Trophoblast cell (in vitro differentiated cells and primary cell): Measurements from ENCODE around the gene F7.
"Not testable (repeated sequence)": the region's sequence is repeated elsewhere in the genome, so short reads cannot be mapped to it uniquely, and the experiment has no call there.

Experiments used
- DNase-seq, 2 donors: peaks; one replicate each; pipeline ENCODE4 v3.0.0-alpha.2; 2016
- H2AFZ ChIP-seq: 2 replicates; pipeline ENCODE4 v1.6.1; 2013; ENCODE audit warnings: low read length, moderate library complexity, mild to moderate bottlenecking; ENCODE audit not compliant: insufficient read depth, poor library complexity
- H2AK5ac ChIP-seq: 2 replicates; pipeline ENCODE4 v1.6.1; 2013; ENCODE audit warnings: mild to moderate bottlenecking, low read length
- H2BK120ac ChIP-seq: 2 replicates; pipeline ENCODE4 v1.6.1; 2013; ENCODE audit warnings: low read length, mild to moderate bottlenecking, moderate library complexity; ENCODE audit not compliant: insufficient read depth, poor library complexity
- H2BK12ac ChIP-seq: 2 replicates; pipeline ENCODE4 v1.6.1; 2013; ENCODE audit warnings: mild to moderate bottlenecking, low read length, moderate library complexity
- H2BK5ac ChIP-seq: 2 replicates; pipeline ENCODE4 v1.6.1; 2013; ENCODE audit warnings: low read length, low read depth, moderate library complexity, mild to moderate bottlenecking; ENCODE audit not compliant: poor library complexity
- H3K14ac ChIP-seq: 2 replicates; pipeline ENCODE4 v1.6.1; 2013; ENCODE audit warnings: mild to moderate bottlenecking, low read length
- H3K18ac ChIP-seq: 2 replicates; pipeline ENCODE4 v1.6.1; 2013; ENCODE audit warnings: mild to moderate bottlenecking, low read length
- H3K23ac ChIP-seq: 2 replicates; pipeline ENCODE4 v1.6.1; 2013; ENCODE audit warnings: low read length
- H3K27ac ChIP-seq: 2 replicates; pipeline ENCODE4 v1.5.1; 2013; ENCODE audit warnings: low read depth, mild to moderate bottlenecking, inconsistent platforms, low read length, moderate library complexity
- H3K27me3 ChIP-seq: 2 replicates; pipeline ENCODE4 v1.6.1; 2013; ENCODE audit warnings: inconsistent platforms, mild to moderate bottlenecking, low read length, moderate library complexity; ENCODE audit not compliant: insufficient read depth
- H3K36me3 ChIP-seq, 2 experiments: 1 replicate in 1 of 2; 2 replicates in 1 of 2; pipeline ENCODE4 v1.6.1; 2013; ENCODE audit warnings: low read length in 2 of 2, mild to moderate bottlenecking in 2 of 2, moderate library complexity in 1 of 2; ENCODE audit not compliant: insufficient read depth in 2 of 2, control insufficient read depth in 1 of 2
- H3K4ac ChIP-seq: 2 replicates; pipeline ENCODE4 v1.6.1; 2013; ENCODE audit warnings: low read depth, mild to moderate bottlenecking, low read length, moderate library complexity
- H3K4me1 ChIP-seq, 2 experiments: 1 replicate in 1 of 2; 2 replicates in 1 of 2; pipeline ENCODE4 v1.6.1; 2013; ENCODE audit warnings: low read length in 2 of 2, mild to moderate bottlenecking in 2 of 2, moderate library complexity in 1 of 2; ENCODE audit not compliant: insufficient read depth in 2 of 2, control insufficient read depth in 1 of 2
- H3K4me2 ChIP-seq: 2 replicates; pipeline ENCODE4 v1.6.1; 2013; ENCODE audit warnings: inconsistent platforms, mild to moderate bottlenecking, low read length, moderate library complexity
- H3K4me3 ChIP-seq: 2 replicates; pipeline ENCODE4 v1.5.1; 2013; ENCODE audit warnings: mild to moderate bottlenecking, low read depth, low read length, inconsistent platforms
- H3K79me1 ChIP-seq: one replicate; pipeline ENCODE4 v1.6.1; 2013; ENCODE audit warnings: low read length
- H3K79me2 ChIP-seq: 2 replicates; pipeline ENCODE4 v1.6.1; 2013; ENCODE audit warnings: low read length, mild to moderate bottlenecking; ENCODE audit not compliant: control insufficient read depth, insufficient read depth, poor library complexity
- H3K9ac ChIP-seq: 2 replicates; pipeline ENCODE4 v1.6.1; 2013; ENCODE audit warnings: mild to moderate bottlenecking, low read length
- H3K9me3 ChIP-seq: 2 replicates; pipeline ENCODE4 v1.6.1; 2013; ENCODE audit warnings: low read depth, mild to moderate bottlenecking, control low read depth, inconsistent platforms, low read length; ENCODE audit not compliant: insufficient read depth
- H4K12ac ChIP-seq: 2 replicates; pipeline ENCODE4 v1.6.1; 2013; ENCODE audit warnings: low read depth, mild to moderate bottlenecking, low read length, moderate library complexity
- H4K8ac ChIP-seq: 2 replicates; pipeline ENCODE4 v1.6.1; 2013; ENCODE audit warnings: low read depth, mild to moderate bottlenecking, low read length, moderate library complexity
- H4K91ac ChIP-seq: one replicate; pipeline ENCODE4 v1.6.1; 2013; ENCODE audit warnings: low read depth, mild to moderate bottlenecking, low read length, moderate library complexity
- WGBS: extraction: QIAGEN DNeasy Blood & Tissue Kit; methylation state at CpG from one replicate; pipeline ENCODE4 v1.1.7; 2013; ENCODE audit warnings: missing lambda C conversion rate; ENCODE audit not compliant: insufficient read length, insufficient coverage; ENCODE audit errors: extremely low coverage; 5-methylcytosine and 5-hydroxymethylcytosine counted together

F7 gene

DNA sequence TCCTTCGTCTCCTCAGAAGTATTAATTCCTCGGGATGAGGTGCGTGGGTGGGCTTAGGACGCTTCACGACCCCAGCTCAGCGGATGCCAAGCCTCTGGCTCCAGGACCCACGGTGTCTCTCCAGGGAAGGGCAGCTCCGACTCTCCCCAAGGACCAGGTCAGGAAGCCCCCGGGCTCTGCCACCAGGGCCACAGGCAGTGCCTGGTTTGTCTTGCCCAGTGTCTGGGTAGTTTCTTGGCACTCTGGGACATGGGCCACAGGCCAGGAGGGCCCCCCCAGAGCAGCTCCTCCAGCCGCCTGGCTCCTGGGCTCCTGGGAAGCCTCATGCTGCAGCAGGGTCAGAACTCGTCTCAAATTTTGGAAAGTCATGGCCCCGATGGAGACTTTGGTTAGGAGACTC, 55.4 kb downstream of the F7 start:
- Histone ChIP-seq H3K23ac (no peak overlapping the region), H2BK5ac (no peak overlapping the region), H3K14ac (no peak overlapping the region), H4K8ac (no peak overlapping the region), H2BK120ac (no peak overlapping the region), H3K36me3 (no peaks in the 10 kb centered on the region), H2BK12ac (no peak overlapping the region), H4K12ac (no peak overlapping the region), H3K9ac (no peak overlapping the region), H3K4me1 (no peaks in the 10 kb centered on the region), H3K4ac (no peak overlapping the region), H3K4me2 (no peak overlapping the region), H3K79me1 (no peaks in the 10 kb centered on the region), H3K4me3 (no peak overlapping the region), H2AK5ac (no peak overlapping the region), H2AFZ (no peak overlapping the region), H3K27ac (no peak overlapping the region), H3K18ac (no peak overlapping the region), H3K27me3 (no peaks in the 10 kb centered on the region), H3K9me3 (peaks cover 3% of the 10 kb centered on the region), H4K91ac (no peak overlapping the region), H3K79me2 (no peaks in the 10 kb centered on the region)
- no CpG with 5 or more reads among the region's 12 CpGs for WGBS
- DNase-seq, result no peak

- no peak overlapping the region for H3K9ac ChIP-seq
- H4K91ac ChIP-seq, result no peak overlapping the region
- H3K4ac ChIP-seq, result no peak overlapping the region
- no peak overlapping the region for H3K18ac ChIP-seq
- H3K4me2 ChIP-seq, result no peak overlapping the region
- peaks cover 2 to 3% of the 10 kb centered on the region in 2 experiments for H3K36me3 ChIP-seq
- no peak for DNase-seq
- H3K79me1 ChIP-seq, result no peaks in the 10 kb centered on the region
- no peaks in the 10 kb centered on the region for H3K79me2 ChIP-seq
- H4K8ac ChIP-seq, result no peak overlapping the region
- no peak overlapping the region for H3K23ac ChIP-seq
- no peak overlapping the region for H3K27ac ChIP-seq
- no peak overlapping the region for H3K4me3 ChIP-seq
- WGBS, result no CpG with 5 or more reads among the region's 16 CpGs
- H4K12ac ChIP-seq, result no peak overlapping the region
- H2AK5ac ChIP-seq, result no peak overlapping the region
- H2BK120ac ChIP-seq, result no peak overlapping the region
- peaks cover 1% of the 10 kb centered on the region for H3K9me3 ChIP-seq
- H2BK5ac ChIP-seq, result no peak overlapping the region
- no peak overlapping the region for H2AFZ ChIP-seq
- H3K4me1 ChIP-seq, result no peaks in the 10 kb centered on the region
- H2BK12ac ChIP-seq, result no peak overlapping the region
- H3K14ac ChIP-seq, result no peak overlapping the region
- H3K27me3 ChIP-seq, result no peaks in the 10 kb centered on the region
These were observed 55.8 kb downstream of the F7 start for GRCh38 chr13:113161433-113161832.

DNA sequence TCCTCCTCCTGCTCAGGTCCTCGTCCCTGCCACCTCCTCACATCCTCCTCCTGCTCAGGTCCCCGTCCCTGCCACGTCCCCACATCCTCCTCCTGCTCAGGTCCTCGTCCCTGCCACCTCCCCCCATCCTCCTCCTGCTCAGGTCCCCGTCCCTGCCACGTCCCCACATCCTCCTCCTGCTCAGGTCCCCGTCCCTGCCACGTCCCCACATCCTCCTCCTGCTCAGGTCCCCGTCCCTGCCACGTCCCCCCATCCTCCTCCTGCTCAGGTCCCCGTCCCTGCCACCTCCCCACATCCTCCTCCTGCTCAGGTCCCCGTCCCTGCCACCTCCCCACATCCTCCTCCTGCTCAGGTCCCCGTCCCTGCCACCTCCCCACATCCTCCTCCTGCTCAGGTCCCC, 56.4 kb downstream of the F7 start:
- H3K18ac ChIP-seq, H3K4ac ChIP-seq, H3K4me3 ChIP-seq, H2AFZ ChIP-seq, H3K27ac ChIP-seq, H3K9me3 ChIP-seq, H3K23ac ChIP-seq, H3K4me1 ChIP-seq, H3K27me3 ChIP-seq, H4K91ac ChIP-seq, H4K12ac ChIP-seq, DNase-seq, H2AK5ac ChIP-seq, H3K14ac ChIP-seq, H3K79me2 ChIP-seq, H2BK5ac ChIP-seq, H3K36me3 ChIP-seq, H3K79me1 ChIP-seq, H3K9ac ChIP-seq, H4K8ac ChIP-seq, H3K4me2 ChIP-seq, H2BK120ac ChIP-seq, H2BK12ac ChIP-seq: not testable (repeated sequence)
- no CpG with 5 or more reads among the region's 13 CpGs for WGBS

DNA sequence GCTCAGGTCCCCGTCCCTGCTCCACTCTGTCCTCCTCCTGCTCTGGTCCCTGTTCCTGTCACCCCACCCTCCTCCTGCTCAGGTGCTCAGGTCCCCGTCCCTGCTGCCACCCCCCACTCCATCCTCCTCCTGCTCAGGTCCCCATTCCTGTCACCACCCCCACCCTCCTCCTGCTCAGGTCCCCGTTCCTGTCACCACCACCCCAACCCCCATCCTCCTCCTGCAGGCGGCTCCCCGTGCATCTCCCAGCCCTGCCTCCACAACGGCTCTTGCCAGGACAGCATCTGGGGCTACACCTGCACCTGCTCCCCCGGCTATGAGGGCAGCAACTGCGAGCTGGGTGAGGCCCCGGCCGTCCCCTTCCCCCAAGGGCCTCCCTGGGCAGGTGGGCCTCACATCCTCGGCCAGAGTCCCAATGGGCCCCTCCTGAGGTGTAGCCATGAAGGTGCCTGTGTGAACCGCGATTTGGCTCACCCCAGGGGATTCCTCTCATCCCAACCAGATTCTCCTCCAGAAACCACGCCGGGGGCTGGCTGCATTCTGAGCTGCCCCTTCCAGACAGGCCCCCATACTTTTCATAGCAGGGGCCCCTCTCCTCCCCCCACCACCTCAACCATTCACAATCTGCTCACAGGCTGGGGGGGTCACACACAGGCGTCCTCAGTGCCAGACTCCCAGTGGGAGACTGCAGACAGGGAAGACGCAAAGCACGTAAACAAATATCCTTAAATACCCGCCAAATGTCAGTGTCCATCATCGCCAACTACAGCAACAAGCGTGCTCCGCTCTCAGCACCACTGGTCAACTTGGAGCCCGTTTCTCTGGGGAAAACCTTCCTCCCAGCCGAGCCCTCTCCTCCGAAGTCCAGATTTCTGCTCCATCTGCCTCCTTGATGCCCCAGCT, 57.4 kb downstream of the F7 start:
- Histone ChIP-seq H3K27ac (no peak overlapping the region), H2AFZ (no peak overlapping the region), H3K18ac (no peak overlapping the region)

More for the DNA sequence above, 57.4 kb downstream of the F7 start:
- Histone ChIP-seq H3K4me1 (no peaks in the 10 kb centered on the region), H3K79me2 (no peaks in the 10 kb centered on the region), H2BK5ac (no peak overlapping the region), H3K14ac (no peak overlapping the region), H2AK5ac (no peak overlapping the region), H3K36me3 (peaks cover 3% of the 10 kb centered on the region in 2 experiments), H3K23ac (no peak overlapping the region), H3K4ac (no peak overlapping the region), H3K27me3 (no peaks in the 10 kb centered on the region), H2BK12ac (no peak overlapping the region), H3K9me3 (no peaks in the 10 kb centered on the region), H3K4me3 (no peak overlapping the region), H4K12ac (no peak overlapping the region), H4K91ac (no peak overlapping the region), H3K79me1 (no peaks in the 10 kb centered on the region), H3K4me2 (no peak overlapping the region), H3K9ac (no peak overlapping the region), H2BK120ac (no peak overlapping the region), H4K8ac (no peak overlapping the region)
- WGBS, result no CpG with 5 or more reads among the region's 25 CpGs
- no peak for DNase-seq
